Testis (tissue), 2 donors: Measurements from ENCODE around the gene PTPRT.

Source experiments
- POLR2A ChIP-seq: fragments of 450-650 bp; IDR thresholded peaks from one replicate; pipeline ENCODE4 v1.6.1; 2017; ENCODE audit warnings: antibody characterized with exemption, mild to moderate bottlenecking, moderate library complexity
- TF ChIP-seq, protein P1 (sequence below), 3 experiments: fragments of 450-650 bp in 2 of 3; fragments of 200-600 bp in 1 of 3; sonication (generic) in 1 of 3; IDR thresholded peaks; one replicate each; pipeline ENCODE4 v1.5.1; 2016 to 2019; ENCODE audit warnings: antibody characterized with exemption in 3 of 3, mild to moderate bottlenecking in 2 of 3, moderate library complexity in 1 of 3

DNA sequence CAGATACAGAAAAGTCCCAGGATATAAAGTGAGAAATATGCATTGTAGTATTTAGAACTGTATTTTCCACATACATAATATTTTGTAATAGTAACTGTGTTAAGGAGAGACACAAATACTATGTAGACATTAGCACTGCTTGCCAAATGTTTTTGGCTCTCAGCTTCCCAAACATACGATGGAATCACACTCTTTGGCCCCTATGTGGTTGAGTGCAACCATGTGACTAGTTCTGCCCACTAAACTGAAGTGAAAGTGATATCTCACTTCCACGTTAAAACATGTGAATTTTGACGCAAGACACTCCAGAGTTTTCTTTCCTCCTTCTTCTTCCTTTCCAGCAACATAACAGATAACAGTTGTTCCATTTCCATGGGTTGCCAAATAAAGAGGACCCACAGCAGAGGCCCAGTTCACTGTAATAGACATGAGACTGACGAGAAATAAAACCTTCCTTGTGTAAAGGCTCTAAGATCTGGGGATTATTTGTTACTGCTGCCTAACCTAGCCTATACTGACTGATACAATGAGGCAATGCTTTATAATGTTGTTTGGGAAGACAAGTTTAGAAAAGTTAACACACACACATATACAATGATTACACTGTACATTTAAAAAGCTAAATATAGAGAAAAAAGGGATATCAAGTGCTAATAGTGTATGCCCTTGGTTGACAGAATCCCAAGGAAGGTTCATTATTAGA, 97.2 kb downstream of the PTPRT start:
- TF ChIP-seq POLR2A, result no peak
- TF ChIP-seq, protein P1, sequence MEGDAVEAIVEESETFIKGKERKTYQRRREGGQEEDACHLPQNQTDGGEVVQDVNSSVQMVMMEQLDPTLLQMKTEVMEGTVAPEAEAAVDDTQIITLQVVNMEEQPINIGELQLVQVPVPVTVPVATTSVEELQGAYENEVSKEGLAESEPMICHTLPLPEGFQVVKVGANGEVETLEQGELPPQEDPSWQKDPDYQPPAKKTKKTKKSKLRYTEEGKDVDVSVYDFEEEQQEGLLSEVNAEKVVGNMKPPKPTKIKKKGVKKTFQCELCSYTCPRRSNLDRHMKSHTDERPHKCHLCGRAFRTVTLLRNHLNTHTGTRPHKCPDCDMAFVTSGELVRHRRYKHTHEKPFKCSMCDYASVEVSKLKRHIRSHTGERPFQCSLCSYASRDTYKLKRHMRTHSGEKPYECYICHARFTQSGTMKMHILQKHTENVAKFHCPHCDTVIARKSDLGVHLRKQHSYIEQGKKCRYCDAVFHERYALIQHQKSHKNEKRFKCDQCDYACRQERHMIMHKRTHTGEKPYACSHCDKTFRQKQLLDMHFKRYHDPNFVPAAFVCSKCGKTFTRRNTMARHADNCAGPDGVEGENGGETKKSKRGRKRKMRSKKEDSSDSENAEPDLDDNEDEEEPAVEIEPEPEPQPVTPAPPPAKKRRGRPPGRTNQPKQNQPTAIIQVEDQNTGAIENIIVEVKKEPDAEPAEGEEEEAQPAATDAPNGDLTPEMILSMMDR (IDR thresholded peaks at IDR 0.05), result no peak
